Trophoblast cell (in vitro differentiated cells and primary cell): ENCODE data around the gene HSD17B14.

Source experiments
- DNase-seq, 2 donors: peaks; one replicate each; pipeline ENCODE4 v3.0.0-alpha.2; 2016
- H2AFZ ChIP-seq: 2 replicates; pipeline ENCODE4 v1.6.1; 2013; ENCODE audit warnings: low read length, moderate library complexity, mild to moderate bottlenecking; ENCODE audit not compliant: insufficient read depth, poor library complexity
- H2AK5ac ChIP-seq: 2 replicates; pipeline ENCODE4 v1.6.1; 2013; ENCODE audit warnings: mild to moderate bottlenecking, low read length
- H2BK120ac ChIP-seq: 2 replicates; pipeline ENCODE4 v1.6.1; 2013; ENCODE audit warnings: low read length, mild to moderate bottlenecking, moderate library complexity; ENCODE audit not compliant: insufficient read depth, poor library complexity
- H2BK12ac ChIP-seq: 2 replicates; pipeline ENCODE4 v1.6.1; 2013; ENCODE audit warnings: mild to moderate bottlenecking, low read length, moderate library complexity
- H2BK5ac ChIP-seq: 2 replicates; pipeline ENCODE4 v1.6.1; 2013; ENCODE audit warnings: low read length, low read depth, moderate library complexity, mild to moderate bottlenecking; ENCODE audit not compliant: poor library complexity
- H3K14ac ChIP-seq: 2 replicates; pipeline ENCODE4 v1.6.1; 2013; ENCODE audit warnings: mild to moderate bottlenecking, low read length
- H3K18ac ChIP-seq: 2 replicates; pipeline ENCODE4 v1.6.1; 2013; ENCODE audit warnings: mild to moderate bottlenecking, low read length
- H3K23ac ChIP-seq: 2 replicates; pipeline ENCODE4 v1.6.1; 2013; ENCODE audit warnings: low read length
- H3K27ac ChIP-seq: 2 replicates; pipeline ENCODE4 v1.5.1; 2013; ENCODE audit warnings: low read depth, mild to moderate bottlenecking, inconsistent platforms, low read length, moderate library complexity
- H3K27me3 ChIP-seq: 2 replicates; pipeline ENCODE4 v1.6.1; 2013; ENCODE audit warnings: inconsistent platforms, mild to moderate bottlenecking, low read length, moderate library complexity; ENCODE audit not compliant: insufficient read depth
- H3K36me3 ChIP-seq, 2 experiments: 1 replicate in 1 of 2; 2 replicates in 1 of 2; pipeline ENCODE4 v1.6.1; 2013; ENCODE audit warnings: low read length in 2 of 2, mild to moderate bottlenecking in 2 of 2, moderate library complexity in 1 of 2; ENCODE audit not compliant: insufficient read depth in 2 of 2, control insufficient read depth in 1 of 2
- H3K4ac ChIP-seq: 2 replicates; pipeline ENCODE4 v1.6.1; 2013; ENCODE audit warnings: low read depth, mild to moderate bottlenecking, low read length, moderate library complexity
- H3K4me1 ChIP-seq, 2 experiments: 1 replicate in 1 of 2; 2 replicates in 1 of 2; pipeline ENCODE4 v1.6.1; 2013; ENCODE audit warnings: low read length in 2 of 2, mild to moderate bottlenecking in 2 of 2, moderate library complexity in 1 of 2; ENCODE audit not compliant: insufficient read depth in 2 of 2, control insufficient read depth in 1 of 2
- H3K4me2 ChIP-seq: 2 replicates; pipeline ENCODE4 v1.6.1; 2013; ENCODE audit warnings: inconsistent platforms, mild to moderate bottlenecking, low read length, moderate library complexity
- H3K4me3 ChIP-seq: 2 replicates; pipeline ENCODE4 v1.5.1; 2013; ENCODE audit warnings: mild to moderate bottlenecking, low read depth, low read length, inconsistent platforms
- H3K79me1 ChIP-seq: one replicate; pipeline ENCODE4 v1.6.1; 2013; ENCODE audit warnings: low read length
- H3K79me2 ChIP-seq: 2 replicates; pipeline ENCODE4 v1.6.1; 2013; ENCODE audit warnings: low read length, mild to moderate bottlenecking; ENCODE audit not compliant: control insufficient read depth, insufficient read depth, poor library complexity
- H3K9ac ChIP-seq: 2 replicates; pipeline ENCODE4 v1.6.1; 2013; ENCODE audit warnings: mild to moderate bottlenecking, low read length
- H3K9me3 ChIP-seq: 2 replicates; pipeline ENCODE4 v1.6.1; 2013; ENCODE audit warnings: low read depth, mild to moderate bottlenecking, control low read depth, inconsistent platforms, low read length; ENCODE audit not compliant: insufficient read depth
- H4K12ac ChIP-seq: 2 replicates; pipeline ENCODE4 v1.6.1; 2013; ENCODE audit warnings: low read depth, mild to moderate bottlenecking, low read length, moderate library complexity
- H4K8ac ChIP-seq: 2 replicates; pipeline ENCODE4 v1.6.1; 2013; ENCODE audit warnings: low read depth, mild to moderate bottlenecking, low read length, moderate library complexity
- H4K91ac ChIP-seq: one replicate; pipeline ENCODE4 v1.6.1; 2013; ENCODE audit warnings: low read depth, mild to moderate bottlenecking, low read length, moderate library complexity
- WGBS: extraction: QIAGEN DNeasy Blood & Tissue Kit; methylation state at CpG from one replicate; pipeline ENCODE4 v1.1.7; 2013; ENCODE audit warnings: missing lambda C conversion rate; ENCODE audit not compliant: insufficient read length, insufficient coverage; ENCODE audit errors: extremely low coverage; 5-methylcytosine and 5-hydroxymethylcytosine counted together

HSD17B14 gene

DNA sequence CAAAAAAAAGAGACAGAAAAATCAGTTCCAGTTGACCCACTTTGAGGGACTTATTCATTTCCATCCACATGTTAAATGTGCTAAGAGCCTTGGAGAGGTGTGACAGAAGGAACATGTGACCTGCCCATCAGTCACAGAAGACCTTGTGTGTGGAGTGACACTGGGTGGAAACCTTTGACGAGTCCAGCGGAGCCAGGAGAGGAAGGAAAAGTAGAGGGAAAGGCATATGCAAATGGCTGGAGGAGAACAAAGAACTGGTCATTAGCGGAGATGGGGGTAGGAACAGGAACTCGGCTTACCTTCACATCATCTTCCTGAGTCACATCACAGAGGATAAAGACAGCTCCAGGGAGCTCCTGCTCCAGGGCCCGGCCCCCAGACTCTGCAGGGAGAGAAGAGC lies 2.3 kb downstream of the HSD17B14 start:
- Histone ChIP-seq H3K27me3 (no peaks in the 10 kb centered on the region), H3K9ac (no peak overlapping the region), H3K9me3 (no peaks in the 10 kb centered on the region), H3K4me2 (no peak overlapping the region), H2BK120ac (no peak overlapping the region), H2BK12ac (no peak overlapping the region), H3K36me3 (peaks cover 19 to 24% of the 10 kb centered on the region in 2 experiments), H2BK5ac (no peak overlapping the region), H2AK5ac (no peak overlapping the region), H3K4me3 (no peak overlapping the region), H3K79me1 (peaks cover 14% of the 10 kb centered on the region), H3K27ac (no peak overlapping the region), H3K14ac (no peak overlapping the region), H3K79me2 (peaks cover 2% of the 10 kb centered on the region), H3K4me1 (peaks cover 2% of the 10 kb centered on the region in 2 experiments), H3K23ac (no peak overlapping the region), H3K4ac (no peak overlapping the region), H4K91ac (no peak overlapping the region), H4K12ac (no peak overlapping the region), H4K8ac (no peak overlapping the region), H2AFZ (no peak overlapping the region), H3K18ac (no peak overlapping the region)
- DNase-seq: no peak
- WGBS: no CpG with 5 or more reads among the region's 5 CpGs

DNA sequence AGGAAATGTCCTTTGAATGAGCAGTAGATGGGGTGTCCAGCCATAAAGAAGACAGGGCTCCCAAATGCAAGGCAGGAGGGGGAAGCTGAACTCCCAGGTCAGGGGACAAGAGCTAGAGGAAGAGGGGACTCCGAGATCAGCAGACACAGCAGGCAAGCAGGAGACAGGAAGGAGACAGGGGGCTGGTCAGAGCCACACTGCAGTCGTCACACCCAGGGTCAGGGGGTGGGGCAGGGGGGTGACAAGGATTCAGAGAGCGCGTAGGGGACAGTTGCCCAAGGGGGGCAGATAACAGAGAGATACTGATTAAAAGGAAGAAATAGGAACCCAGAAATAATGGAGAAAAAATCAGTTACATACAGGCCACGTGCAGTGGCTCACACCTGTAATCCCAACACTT lies 3.2 kb downstream of the HSD17B14 start:
- peaks cover 14% of the 10 kb centered on the region for H3K79me1 ChIP-seq
- no peak overlapping the region for H3K9ac ChIP-seq
- peaks cover 2% of the 10 kb centered on the region for H3K79me2 ChIP-seq
- H3K4me2 ChIP-seq: no peak overlapping the region
- no peak for DNase-seq
- H3K4me1 ChIP-seq: peaks cover 2% of the 10 kb centered on the region in 2 experiments
- H3K27me3 ChIP-seq: no peaks in the 10 kb centered on the region
- H2BK12ac ChIP-seq: no peak overlapping the region
- no peak overlapping the region for H3K18ac ChIP-seq
- no peak overlapping the region for H3K14ac ChIP-seq
- no peak overlapping the region for H3K4ac ChIP-seq
- no peak overlapping the region for H2AFZ ChIP-seq
- no CpG with 5 or more reads among the region's 5 CpGs for WGBS
- no peaks in the 10 kb centered on the region for H3K9me3 ChIP-seq
- no peak overlapping the region for H4K8ac ChIP-seq
- H3K23ac ChIP-seq: no peak overlapping the region
- no peak overlapping the region for H3K4me3 ChIP-seq
- H3K36me3 ChIP-seq: peaks cover 19 to 24% of the 10 kb centered on the region in 2 experiments
- no peak overlapping the region for H2BK120ac ChIP-seq
- no peak overlapping the region for H4K91ac ChIP-seq
- H2AK5ac ChIP-seq: no peak overlapping the region
- H2BK5ac ChIP-seq: no peak overlapping the region
- no peak overlapping the region for H3K27ac ChIP-seq
- no peak overlapping the region for H4K12ac ChIP-seq

DNA sequence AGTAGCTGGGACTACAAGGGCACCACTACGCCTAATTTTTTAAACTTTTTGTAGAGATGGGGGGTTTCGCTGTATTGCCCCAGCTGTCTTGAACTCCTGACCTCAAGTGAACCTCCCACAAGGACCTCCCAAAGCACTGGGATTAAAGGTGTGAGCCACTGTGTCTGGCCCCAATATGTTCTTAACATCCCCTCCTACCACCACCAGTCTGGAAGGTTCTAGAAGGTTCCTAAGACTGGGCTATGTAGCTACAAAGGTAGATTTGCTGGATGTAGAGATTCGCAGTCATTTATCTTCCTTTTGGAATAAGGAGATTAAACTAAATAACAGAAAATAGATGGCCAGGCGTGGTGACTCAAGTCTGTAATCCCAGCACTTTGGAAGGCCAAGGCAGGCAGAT lies 5.3 kb downstream of the HSD17B14 start:
- Histone ChIP-seq H3K4me1 (peaks cover 0 to 2% of the 10 kb centered on the region in 2 experiments), H4K12ac (no peak overlapping the region), H3K27me3 (no peaks in the 10 kb centered on the region), H2AK5ac (no peak overlapping the region), H3K18ac (no peak overlapping the region), H2BK12ac (no peak overlapping the region), H2BK120ac (no peak overlapping the region), H3K4ac (no peak overlapping the region), H3K36me3 (peaks cover 19 to 24% of the 10 kb centered on the region in 2 experiments), H3K79me1 (peaks cover 2% of the 10 kb centered on the region), H3K79me2 (peaks cover under 1% of the 10 kb centered on the region), H4K91ac (no peak overlapping the region), H2BK5ac (no peak overlapping the region), H3K9ac (no peak overlapping the region), H3K27ac (no peak overlapping the region), H3K14ac (no peak overlapping the region), H3K9me3 (no peaks in the 10 kb centered on the region), H4K8ac (no peak overlapping the region), H3K4me2 (no peak overlapping the region), H3K23ac (no peak overlapping the region), H2AFZ (no peak overlapping the region), H3K4me3 (no peak overlapping the region)
- no CpG with 5 or more reads among the region's 4 CpGs for WGBS
- DNase-seq: no peak

DNA sequence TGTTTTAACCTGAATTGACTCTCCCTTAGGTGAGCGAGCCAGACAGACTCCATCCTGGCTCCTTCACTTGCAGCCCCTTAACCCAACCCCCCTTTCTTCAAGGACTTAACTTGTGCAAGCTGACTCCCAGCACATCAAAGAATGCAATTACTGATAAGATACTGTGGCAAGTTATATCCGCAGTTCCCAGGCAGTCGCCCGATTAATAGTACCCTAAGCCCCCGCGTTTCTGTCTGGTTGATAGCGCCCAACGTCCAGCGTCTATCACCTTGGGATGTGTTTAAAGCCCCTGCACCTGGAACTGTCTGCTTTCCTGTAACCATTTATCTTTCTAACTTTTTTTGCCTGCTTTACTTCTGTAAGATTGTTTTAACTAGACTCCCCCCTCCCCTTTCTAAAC lies 6.2 kb downstream of the HSD17B14 start:
- Histone ChIP-seq H4K12ac (no peak overlapping the region), H3K23ac (no peak overlapping the region), H3K27ac (no peak overlapping the region), H3K9me3 (no peaks in the 10 kb centered on the region), H3K36me3 (peaks cover 19 to 24% of the 10 kb centered on the region in 2 experiments), H3K4me3 (no peak overlapping the region), H4K91ac (no peak overlapping the region), H2AK5ac (no peak overlapping the region), H3K9ac (no peak overlapping the region), H3K4me1 (no peaks in the 10 kb centered on the region), H3K79me2 (no peaks in the 10 kb centered on the region), H3K4me2 (no peak overlapping the region), H3K27me3 (no peaks in the 10 kb centered on the region), H3K14ac (no peak overlapping the region), H2BK5ac (no peak overlapping the region), H2AFZ (no peak overlapping the region), H3K18ac (no peak overlapping the region), H2BK120ac (no peak overlapping the region), H4K8ac (no peak overlapping the region), H2BK12ac (no peak overlapping the region), H3K4ac (no peak overlapping the region), H3K79me1 (no peaks in the 10 kb centered on the region)
- WGBS: no CpG with 5 or more reads among the region's 9 CpGs
- no peak for DNase-seq
